ENCODE measurements around the gene UMPS. TPM values are rescaled to one million over a fixed set of nuclear protein-coding genes. Genes with fewer than 3 reads are reported as not detected.

Gene UMPS
- 18.3 TPM for total RNA-seq

DNA sequence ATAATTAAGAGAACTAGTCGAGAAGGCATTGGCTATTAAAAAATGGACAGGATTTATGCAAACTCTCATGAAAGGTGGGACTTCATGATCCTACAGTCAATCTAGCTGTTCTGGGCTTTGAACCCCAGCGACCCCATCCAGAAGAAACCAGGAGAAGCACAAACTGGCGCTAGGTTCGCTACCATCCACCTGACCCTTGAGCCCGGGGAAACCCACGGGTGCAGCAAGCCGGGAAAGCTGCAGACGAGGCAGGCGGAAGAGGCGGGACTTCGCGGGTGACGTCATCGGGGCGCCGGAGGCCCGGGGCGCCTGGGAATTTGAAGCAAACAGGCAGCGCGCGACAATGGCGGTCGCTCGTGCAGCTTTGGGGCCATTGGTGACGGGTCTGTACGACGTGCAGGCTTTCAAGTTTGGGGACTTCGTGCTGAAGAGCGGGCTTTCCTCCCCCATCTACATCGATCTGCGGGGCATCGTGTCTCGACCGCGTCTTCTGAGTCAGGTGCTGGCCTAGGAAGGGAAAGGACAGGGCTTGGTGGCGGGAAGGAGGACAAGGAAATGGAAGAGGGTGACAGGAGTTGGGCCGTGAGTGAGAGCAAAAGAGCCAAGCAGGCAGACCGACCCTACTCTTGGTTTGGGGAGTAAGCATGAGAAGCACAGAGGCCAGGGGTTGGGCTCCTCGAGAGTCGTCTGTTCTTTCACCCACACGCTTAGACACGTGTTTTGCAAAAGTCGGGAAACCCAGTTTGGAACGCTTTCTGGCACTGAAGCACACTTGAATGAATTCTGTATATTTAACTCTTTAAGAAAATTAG lies at the start of gene UMPS:
Gene UMPS, plus strand, starts transcription at position 324 of the 812 bp plus-strand sequence. Its CDS starts 20 bp downstream, at position 344.
- ATAC-seq: peak; percentile 99
- peak; percentile 94 for DNase-seq (ENCODE audit: low spot score)
- intact Hi-C loops (cut with DNase I): no loop called here

DNA sequence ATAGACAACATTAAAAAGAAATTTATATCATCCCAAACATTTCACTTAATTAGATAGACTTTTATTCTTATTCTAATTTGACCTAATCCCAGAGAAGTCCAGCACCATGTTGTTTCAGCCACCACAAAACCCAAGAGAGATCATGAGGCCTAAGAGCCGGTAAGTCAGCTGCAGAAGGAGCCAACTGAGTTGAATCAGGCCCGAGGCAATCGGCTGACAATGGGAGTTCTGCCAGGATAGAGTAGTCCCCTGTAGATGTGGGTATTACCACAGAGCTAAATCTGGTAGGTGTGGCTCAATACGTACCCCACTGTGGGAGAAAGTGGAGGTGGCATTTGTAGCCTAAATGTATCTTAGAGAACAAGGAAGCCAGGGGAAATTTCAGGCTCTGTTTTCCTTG lies 49.7 kb upstream of the UMPS start:
- ATAC-seq (no peak), DNase-seq (ENCODE audit: low spot score) (no peak)
- intact Hi-C loops (cut with DNase I): loop anchor here (10.0 kb wide), 1 partner anchor 116 kb away; no protein-coding TSS in a partner anchor

- intact Hi-C loops (cut with DNase I): loop anchor here (10.0 kb wide), 1 partner anchor 117 kb away; no protein-coding TSS in a partner anchor
- DNase-seq (ENCODE audit: low spot score) (no peak), ATAC-seq (no peak)
Observed at GRCh38 chr3:124682263-124682662, 48.0 kb upstream of the UMPS start.

- intact Hi-C loops (cut with DNase I): loop anchor here (10.0 kb wide), 1 partner anchor 120 kb away; no protein-coding TSS in a partner anchor
- DNase-seq (ENCODE audit: low spot score): no peak
- ATAC-seq: no peak
Observed at GRCh38 chr3:124684459-124684858, 45.8 kb upstream of the UMPS start.

DNA sequence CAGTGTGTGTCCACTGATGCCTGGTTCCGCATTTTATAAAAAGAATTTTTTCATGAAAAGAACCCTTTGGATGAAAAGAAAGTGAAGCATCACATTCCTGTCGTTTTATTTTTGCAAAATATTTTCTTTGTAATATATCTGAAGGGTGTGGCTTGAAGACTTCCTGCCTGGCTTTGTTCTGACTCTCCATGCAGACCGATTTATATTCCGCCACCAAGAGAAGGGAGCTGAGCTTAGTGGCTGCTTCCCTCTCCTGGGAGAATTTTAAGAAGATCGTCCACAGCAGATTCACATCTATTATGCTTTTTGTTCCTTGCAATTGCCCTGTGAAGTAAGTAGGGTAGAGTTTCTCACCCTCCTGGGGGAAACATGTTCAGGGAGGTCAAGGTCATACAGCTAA lies 45.2 kb upstream of the UMPS start:
- intact Hi-C loops (cut with DNase I): loop anchor here (5.0 to 10.0 kb wide), 2 partner anchors 120 to 1198 kb away; no protein-coding TSS in a partner anchor
- DNase-seq (ENCODE audit: low spot score) (no peak), ATAC-seq (no peak)

GRCh38 chr3:124685481-124685880 lies 44.8 kb upstream of the UMPS start:
- ATAC-seq (no peak), DNase-seq (ENCODE audit: low spot score) (no peak)
- intact Hi-C loops (cut with DNase I): loop anchor here (5.0 to 10.0 kb wide), 2 partner anchors 121 to 1198 kb away; no protein-coding TSS in a partner anchor

- DNase-seq (ENCODE audit: low spot score): no peak
- intact Hi-C loops (cut with DNase I): loop anchor here (5.0 to 10.0 kb wide), 2 partner anchors 121 to 1199 kb away; no protein-coding TSS in a partner anchor
- ATAC-seq: no peak
Observed at GRCh38 chr3:124686028-124686670, 44.1 kb upstream of the UMPS start.

DNA sequence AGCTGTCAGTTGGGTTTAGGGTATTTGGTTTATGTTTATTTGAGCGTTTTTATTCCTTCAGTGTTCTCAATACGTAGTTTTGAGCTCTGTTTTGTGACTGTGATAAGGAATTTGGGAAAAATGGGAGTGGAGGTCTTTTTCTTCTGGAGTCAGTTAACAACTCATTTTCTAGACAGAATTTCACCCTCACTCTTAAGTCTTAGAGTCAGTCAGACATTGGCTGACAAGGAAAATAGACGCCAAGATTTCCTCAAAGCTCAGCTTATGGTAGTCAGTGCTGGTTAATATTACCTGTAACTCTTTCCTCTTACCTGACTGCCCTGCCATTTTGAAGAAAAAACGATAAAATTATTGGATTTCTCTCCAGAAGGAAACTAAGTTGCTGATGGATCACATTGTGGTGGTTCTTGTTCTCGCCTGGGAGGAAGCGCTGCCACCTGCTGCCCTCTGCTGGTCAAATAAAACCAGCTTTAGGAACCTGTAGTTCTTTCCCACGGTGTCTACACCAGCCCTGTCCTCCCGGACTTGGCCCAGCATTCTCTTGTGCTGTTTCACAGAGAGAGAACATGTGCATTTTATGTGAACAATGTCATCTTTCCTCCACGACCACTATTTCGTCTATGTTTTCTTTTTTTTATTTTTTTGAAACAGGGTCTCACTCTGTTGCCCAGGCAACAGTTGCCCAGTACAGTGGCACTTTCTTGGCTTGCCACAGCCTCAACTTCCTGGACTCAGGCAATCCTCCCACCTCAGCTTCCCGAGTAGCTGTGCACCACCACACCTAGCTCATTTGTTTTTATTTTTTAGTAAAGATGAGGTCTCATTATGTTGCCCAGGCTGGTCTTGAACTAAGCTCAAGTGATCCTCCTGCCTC lies 41.4 kb upstream of the UMPS start:
- intact Hi-C loops (cut with DNase I): loop anchor here (5.0 to 10.0 kb wide), 2 partner anchors 124 to 1202 kb away; no protein-coding TSS in a partner anchor
- peak; percentile 83 for DNase-seq (ENCODE audit: low spot score)
- peak; percentile 77 for ATAC-seq

DNA sequence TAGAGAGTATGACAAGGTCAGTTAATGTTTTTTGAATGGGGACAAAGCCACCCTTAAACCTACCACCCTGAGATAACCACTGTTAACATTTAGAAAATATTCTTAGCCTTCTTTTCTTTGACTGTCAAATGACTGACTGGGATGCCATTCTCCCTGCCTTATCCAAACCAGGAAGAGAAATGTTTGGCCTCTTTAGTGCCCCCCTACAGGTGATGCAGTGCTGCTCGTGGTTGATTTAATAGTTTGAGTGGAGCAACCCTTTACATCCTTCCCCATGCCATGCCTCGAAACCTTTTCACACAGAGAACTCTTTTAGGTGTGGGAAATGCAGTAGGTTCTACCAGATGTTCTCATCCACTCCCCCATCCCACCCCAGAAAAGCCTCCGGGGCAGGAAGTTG lies 38.7 kb upstream of the UMPS start:
- DNase-seq (ENCODE audit: low spot score): no peak

GRCh38 chr3:124694486-124694885 lies 35.8 kb upstream of the UMPS start:
- DNase-seq (ENCODE audit: low spot score) (no peak), ATAC-seq (no peak)
- intact Hi-C loops (cut with DNase I): no loop called here

More for the DNA sequence above, 38.7 kb upstream of the UMPS start:
- intact Hi-C loops (cut with DNase I): no loop called here
- ATAC-seq: no peak

GRCh38 chr3:124695369-124695768 lies 34.9 kb upstream of the UMPS start:
- DNase-seq (ENCODE audit: low spot score): no peak
- intact Hi-C loops (cut with DNase I): no loop called here
- ATAC-seq: no peak

DNA sequence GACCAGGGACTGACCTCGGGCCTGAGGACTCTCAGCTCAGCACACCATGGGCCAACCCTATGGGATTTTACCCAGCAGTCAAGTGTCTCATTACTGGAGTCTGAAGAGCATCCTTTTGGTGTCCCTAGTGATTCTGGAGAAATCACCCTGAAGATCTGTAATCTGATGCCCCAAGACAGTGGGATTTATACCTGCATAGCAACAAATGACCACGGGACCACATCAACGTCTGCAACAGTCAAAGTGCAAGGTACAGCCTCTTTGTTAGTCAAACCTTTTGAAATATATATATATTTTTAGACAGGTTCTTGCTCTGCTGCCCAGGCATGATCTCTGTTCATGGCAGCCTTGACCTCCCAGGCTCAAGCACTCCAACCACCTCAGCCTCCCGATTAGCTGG lies 34.2 kb upstream of the UMPS start:
- ATAC-seq (no peak), DNase-seq (ENCODE audit: low spot score) (no peak)
- intact Hi-C loops (cut with DNase I): no loop called here

DNA sequence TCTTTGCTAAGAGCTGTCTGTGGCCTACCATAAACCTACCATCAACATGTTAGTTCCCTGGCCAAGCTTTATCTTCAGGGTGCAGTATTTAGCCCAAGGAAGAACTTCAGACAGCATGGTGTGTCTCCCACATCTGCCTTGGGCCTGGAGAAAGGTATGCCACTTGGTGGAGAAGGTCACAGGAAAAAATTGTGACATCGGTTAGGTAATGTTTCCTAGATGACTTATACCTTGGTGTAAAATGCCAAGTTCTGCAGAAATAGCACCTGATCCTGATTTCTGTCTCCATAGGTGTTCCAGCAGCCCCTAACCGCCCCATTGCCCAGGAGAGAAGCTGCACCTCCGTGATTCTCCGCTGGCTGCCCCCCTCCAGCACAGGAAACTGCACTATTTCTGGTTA lies 33.0 kb upstream of the UMPS start:
- DNase-seq (ENCODE audit: low spot score) (no peak), ATAC-seq (no peak)
- intact Hi-C loops (cut with DNase I): no loop called here

- no peak for ATAC-seq
- no peak for DNase-seq (ENCODE audit: low spot score)
- intact Hi-C loops (cut with DNase I): no loop called here
Observed at GRCh38 chr3:124698030-124698770, 32.1 kb upstream of the UMPS start.

DNA sequence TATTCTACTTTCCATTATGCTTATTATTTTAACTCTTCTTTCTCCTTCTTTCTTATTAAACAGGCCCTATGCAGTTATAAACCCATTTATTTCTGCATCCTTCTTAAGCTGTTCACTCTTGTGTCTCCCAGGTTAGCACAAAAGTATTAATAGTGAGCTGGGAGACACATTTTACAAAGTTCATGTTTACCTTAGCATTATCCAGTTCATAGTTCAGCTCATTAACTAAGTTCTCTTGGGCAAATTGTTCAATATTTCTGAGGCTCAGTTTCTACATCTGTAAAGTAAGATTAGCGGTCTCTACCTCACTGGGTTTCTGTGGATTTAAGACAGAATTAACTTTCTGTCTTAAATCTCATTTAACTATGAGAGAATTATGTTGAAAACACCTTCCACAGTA lies 31.2 kb upstream of the UMPS start:
- no peak for ATAC-seq
- no peak for DNase-seq (ENCODE audit: low spot score)
- intact Hi-C loops (cut with DNase I): no loop called here

DNA sequence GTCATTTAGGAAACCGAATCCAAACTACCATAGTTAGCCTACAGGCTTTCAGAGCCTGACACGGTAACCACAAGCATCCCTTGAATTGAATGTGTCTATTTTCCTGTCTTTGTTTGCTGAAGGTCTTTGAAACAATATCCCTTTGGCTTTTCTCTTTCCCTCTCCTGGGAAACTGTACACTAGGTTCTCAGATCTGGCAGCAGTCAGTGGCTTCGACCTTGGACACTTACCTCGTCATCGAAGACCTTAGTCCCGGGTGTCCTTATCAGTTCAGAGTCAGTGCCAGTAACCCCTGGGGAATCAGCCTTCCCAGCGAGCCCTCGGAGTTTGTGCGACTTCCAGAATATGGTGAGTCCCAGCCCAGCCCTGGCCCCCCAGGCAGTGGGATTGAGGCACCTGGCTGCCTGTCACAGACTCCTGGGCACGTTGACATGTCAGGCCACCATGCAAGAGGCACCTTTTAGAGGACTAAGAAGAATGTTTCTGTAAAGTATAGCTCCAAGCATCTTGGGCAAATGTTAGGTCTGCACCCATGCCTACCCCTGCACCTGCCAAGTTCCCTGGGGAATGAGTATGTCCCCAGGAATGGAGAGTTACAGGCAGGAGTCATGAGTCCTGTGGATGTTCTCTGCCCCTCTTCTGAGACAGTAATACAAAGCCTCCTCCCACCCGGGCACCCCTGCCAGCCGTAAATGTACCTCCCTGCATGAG lies 30.4 kb upstream of the UMPS start:
- no peak for ATAC-seq
- DNase-seq (ENCODE audit: low spot score): no peak
- intact Hi-C loops (cut with DNase I): no loop called here

GRCh38 chr3:124700880-124701684 lies 29.2 kb upstream of the UMPS start:
- intact Hi-C loops (cut with DNase I): no loop called here
- DNase-seq (ENCODE audit: low spot score): no peak
- ATAC-seq: no peak

All from sciatic nerve (tissue), 2 donors.